GM23338 (cell line): ENCODE data around the gene BBX. TPM values are rescaled to one million over a fixed set of nuclear protein-coding genes. Genes with fewer than 3 reads are reported as not detected.

ENCODE experiments used
- CREB1 ChIP-seq: fragments of 250-450 bp; sonication (Bioruptor Pico); IDR thresholded peaks from 2 replicates; pipeline ENCODE4 v1.5.0; 2020; ENCODE audit warnings: low read depth, mild to moderate bottlenecking, moderate library complexity
- EZH2 ChIP-seq: fragments of 200-600 bp; sonication (generic); IDR thresholded peaks from one replicate; pipeline ENCODE4 v1.8.0; 2017; ENCODE audit warnings: antibody characterized with exemption, mild to moderate bottlenecking, low read depth; ENCODE audit not compliant: unreplicated experiment
- JUNB ChIP-seq: IDR thresholded peaks from one replicate; pipeline ENCODE4 v1.6.1; 2016; ENCODE audit warnings: antibody characterized with exemption; ENCODE audit not compliant: unreplicated experiment
- POLR2AphosphoS5 ChIP-seq: IDR thresholded peaks from 2 replicates; pipeline ENCODE4 v1.6.1; 2016; ENCODE audit warnings: antibody characterized with exemption, low read depth
- STAT1 ChIP-seq: IDR thresholded peaks from one replicate; pipeline ENCODE4 v1.6.1; 2016; ENCODE audit warnings: antibody characterized with exemption; ENCODE audit not compliant: unreplicated experiment
- ZNF114 ChIP-seq: fragments of 250-450 bp; sonication (Bioruptor Pico); IDR thresholded peaks from 2 replicates; pipeline ENCODE4 v1.5.0; 2020; ENCODE audit warnings: mild to moderate bottlenecking, moderate library complexity
- ZNF331 ChIP-seq: fragments of 250-450 bp; sonication (Bioruptor Pico); IDR thresholded peaks from 2 replicates; pipeline ENCODE4 v1.5.0; 2020; ENCODE audit warnings: low read depth, mild to moderate bottlenecking, moderate library complexity
- polyA plus RNA-seq: library from polyadenylated mRNA; unstranded; fragments of >200 nt; fragmentation: Nextera tagmentation; extraction: Ambion mirVana; gene quantifications from 2 replicates; pipeline ENCODE4 v1.2.1, GENCODE V29; 2016
- total RNA-seq: library from RNA; depleted of rRNA; stranded (reverse); fragments of >200 nt; shearing (Covaris generic); gene quantifications from 2 replicates; pipeline ENCODE4 v1.2.3, GENCODE V29; 2014
- TF ChIP-seq, protein P1 (sequence below): fragments of 250-450 bp; sonication (Bioruptor Pico); IDR thresholded peaks from 2 replicates; pipeline ENCODE4 v1.5.0; 2020; ENCODE audit warnings: mild to moderate bottlenecking, moderate library complexity
- TF ChIP-seq, protein P2 (sequence below): IDR thresholded peaks from 2 replicates; pipeline ENCODE4 v1.6.1; 2016; ENCODE audit warnings: antibody characterized with exemption
- TF ChIP-seq, protein P3 (sequence below): IDR thresholded peaks from one replicate; pipeline ENCODE4 v1.6.1; 2018; ENCODE audit warnings: antibody characterized with exemption; ENCODE audit not compliant: unreplicated experiment

The BBX gene
- total and polyA plus RNA-seq, 2 experiments from 2014 or later = 35.2 to 44.1 TPM

DNA sequence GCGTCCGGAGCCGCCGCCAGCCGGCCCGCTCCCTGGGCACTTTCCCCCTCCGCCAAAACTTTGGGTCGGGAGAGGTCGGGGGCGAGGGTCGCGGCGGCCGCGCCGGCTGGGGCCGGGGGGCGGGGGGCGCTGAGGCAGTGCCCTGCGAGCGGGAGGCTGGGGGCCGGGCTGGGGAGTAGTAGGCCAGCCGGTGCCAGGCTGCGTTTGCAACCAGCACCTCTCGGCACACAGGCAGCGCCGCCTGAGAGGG, 452 bp downstream of the BBX start (continued):
- TF ChIP-seq, protein P1, sequence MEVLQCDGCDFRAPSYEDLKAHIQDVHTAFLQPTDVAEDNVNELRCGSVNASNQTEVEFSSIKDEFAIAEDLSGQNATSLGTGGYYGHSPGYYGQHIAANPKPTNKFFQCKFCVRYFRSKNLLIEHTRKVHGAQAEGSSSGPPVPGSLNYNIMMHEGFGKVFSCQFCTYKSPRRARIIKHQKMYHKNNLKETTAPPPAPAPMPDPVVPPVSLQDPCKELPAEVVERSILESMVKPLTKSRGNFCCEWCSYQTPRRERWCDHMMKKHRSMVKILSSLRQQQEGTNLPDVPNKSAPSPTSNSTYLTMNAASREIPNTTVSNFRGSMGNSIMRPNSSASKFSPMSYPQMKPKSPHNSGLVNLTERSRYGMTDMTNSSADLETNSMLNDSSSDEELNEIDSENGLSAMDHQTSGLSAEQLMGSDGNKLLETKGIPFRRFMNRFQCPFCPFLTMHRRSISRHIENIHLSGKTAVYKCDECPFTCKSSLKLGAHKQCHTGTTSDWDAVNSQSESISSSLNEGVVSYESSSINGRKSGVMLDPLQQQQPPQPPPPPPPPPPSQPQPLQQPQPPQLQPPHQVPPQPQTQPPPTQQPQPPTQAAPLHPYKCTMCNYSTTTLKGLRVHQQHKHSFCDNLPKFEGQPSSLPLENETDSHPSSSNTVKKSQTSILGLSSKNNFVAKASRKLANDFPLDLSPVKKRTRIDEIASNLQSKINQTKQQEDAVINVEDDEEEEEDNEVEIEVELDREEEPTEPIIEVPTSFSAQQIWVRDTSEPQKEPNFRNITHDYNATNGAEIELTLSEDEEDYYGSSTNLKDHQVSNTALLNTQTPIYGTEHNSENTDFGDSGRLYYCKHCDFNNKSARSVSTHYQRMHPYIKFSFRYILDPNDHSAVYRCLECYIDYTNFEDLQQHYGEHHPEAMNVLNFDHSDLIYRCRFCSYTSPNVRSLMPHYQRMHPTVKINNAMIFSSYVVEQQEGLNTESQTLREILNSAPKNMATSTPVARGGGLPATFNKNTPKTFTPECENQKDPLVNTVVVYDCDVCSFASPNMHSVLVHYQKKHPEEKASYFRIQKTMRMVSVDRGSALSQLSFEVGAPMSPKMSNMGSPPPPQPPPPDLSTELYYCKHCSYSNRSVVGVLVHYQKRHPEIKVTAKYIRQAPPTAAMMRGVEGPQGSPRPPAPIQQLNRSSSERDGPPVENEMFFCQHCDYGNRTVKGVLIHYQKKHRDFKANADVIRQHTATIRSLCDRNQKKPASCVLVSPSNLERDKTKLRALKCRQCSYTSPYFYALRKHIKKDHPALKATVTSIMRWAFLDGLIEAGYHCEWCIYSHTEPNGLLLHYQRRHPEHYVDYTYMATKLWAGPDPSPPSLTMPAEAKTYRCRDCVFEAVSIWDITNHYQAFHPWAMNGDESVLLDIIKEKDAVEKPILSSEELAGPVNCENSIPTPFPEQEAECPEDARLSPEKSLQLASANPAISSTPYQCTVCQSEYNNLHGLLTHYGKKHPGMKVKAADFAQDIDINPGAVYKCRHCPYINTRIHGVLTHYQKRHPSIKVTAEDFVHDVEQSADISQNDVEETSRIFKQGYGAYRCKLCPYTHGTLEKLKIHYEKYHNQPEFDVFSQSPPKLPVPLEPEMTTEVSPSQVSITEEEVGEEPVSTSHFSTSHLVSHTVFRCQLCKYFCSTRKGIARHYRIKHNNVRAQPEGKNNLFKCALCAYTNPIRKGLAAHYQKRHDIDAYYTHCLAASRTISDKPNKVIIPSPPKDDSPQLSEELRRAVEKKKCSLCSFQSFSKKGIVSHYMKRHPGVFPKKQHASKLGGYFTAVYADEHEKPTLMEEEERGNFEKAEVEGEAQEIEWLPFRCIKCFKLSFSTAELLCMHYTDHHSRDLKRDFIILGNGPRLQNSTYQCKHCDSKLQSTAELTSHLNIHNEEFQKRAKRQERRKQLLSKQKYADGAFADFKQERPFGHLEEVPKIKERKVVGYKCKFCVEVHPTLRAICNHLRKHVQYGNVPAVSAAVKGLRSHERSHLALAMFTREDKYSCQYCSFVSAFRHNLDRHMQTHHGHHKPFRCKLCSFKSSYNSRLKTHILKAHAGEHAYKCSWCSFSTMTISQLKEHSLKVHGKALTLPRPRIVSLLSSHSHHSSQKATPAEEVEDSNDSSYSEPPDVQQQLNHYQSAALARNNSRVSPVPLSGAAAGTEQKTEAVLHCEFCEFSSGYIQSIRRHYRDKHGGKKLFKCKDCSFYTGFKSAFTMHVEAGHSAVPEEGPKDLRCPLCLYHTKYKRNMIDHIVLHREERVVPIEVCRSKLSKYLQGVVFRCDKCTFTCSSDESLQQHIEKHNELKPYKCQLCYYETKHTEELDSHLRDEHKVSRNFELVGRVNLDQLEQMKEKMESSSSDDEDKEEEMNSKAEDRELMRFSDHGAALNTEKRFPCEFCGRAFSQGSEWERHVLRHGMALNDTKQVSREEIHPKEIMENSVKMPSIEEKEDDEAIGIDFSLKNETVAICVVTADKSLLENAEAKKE = no peak
- TF ChIP-seq ZNF114 (CRISPR knock-in tag) = no peak
- no peak for TF ChIP-seq ZNF331 (CRISPR knock-in tag)
- TF ChIP-seq CREB1 (CRISPR knock-in tag) = no peak
- TF ChIP-seq POLR2AphosphoS5 = no peak
- TF ChIP-seq, protein P2, sequence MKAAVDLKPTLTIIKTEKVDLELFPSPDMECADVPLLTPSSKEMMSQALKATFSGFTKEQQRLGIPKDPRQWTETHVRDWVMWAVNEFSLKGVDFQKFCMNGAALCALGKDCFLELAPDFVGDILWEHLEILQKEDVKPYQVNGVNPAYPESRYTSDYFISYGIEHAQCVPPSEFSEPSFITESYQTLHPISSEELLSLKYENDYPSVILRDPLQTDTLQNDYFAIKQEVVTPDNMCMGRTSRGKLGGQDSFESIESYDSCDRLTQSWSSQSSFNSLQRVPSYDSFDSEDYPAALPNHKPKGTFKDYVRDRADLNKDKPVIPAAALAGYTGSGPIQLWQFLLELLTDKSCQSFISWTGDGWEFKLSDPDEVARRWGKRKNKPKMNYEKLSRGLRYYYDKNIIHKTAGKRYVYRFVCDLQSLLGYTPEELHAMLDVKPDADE = no peak
- TF ChIP-seq, protein P3, sequence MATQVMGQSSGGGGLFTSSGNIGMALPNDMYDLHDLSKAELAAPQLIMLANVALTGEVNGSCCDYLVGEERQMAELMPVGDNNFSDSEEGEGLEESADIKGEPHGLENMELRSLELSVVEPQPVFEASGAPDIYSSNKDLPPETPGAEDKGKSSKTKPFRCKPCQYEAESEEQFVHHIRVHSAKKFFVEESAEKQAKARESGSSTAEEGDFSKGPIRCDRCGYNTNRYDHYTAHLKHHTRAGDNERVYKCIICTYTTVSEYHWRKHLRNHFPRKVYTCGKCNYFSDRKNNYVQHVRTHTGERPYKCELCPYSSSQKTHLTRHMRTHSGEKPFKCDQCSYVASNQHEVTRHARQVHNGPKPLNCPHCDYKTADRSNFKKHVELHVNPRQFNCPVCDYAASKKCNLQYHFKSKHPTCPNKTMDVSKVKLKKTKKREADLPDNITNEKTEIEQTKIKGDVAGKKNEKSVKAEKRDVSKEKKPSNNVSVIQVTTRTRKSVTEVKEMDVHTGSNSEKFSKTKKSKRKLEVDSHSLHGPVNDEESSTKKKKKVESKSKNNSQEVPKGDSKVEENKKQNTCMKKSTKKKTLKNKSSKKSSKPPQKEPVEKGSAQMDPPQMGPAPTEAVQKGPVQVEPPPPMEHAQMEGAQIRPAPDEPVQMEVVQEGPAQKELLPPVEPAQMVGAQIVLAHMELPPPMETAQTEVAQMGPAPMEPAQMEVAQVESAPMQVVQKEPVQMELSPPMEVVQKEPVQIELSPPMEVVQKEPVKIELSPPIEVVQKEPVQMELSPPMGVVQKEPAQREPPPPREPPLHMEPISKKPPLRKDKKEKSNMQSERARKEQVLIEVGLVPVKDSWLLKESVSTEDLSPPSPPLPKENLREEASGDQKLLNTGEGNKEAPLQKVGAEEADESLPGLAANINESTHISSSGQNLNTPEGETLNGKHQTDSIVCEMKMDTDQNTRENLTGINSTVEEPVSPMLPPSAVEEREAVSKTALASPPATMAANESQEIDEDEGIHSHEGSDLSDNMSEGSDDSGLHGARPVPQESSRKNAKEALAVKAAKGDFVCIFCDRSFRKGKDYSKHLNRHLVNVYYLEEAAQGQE = no peak
- no peak for TF ChIP-seq JUNB
- TF ChIP-seq EZH2 = no peak
- no peak for TF ChIP-seq STAT1
